HG02623 (cell line): Measurements from ENCODE around the gene COQ4.
"Not testable (repeated sequence)": the region's sequence is repeated elsewhere in the genome, so short reads cannot be mapped to it uniquely, and the experiment has no call there.

Experiments
- ATAC-seq: cut with Tn5 transposase; IDR thresholded peaks from one replicate; pipeline ENCODE4 v1.9.1; 2021; ENCODE audit warnings: moderate library complexity; ENCODE audit not compliant: unreplicated experiment

The COQ4 gene

GRCh38 chr9:128298535-128299482 is 23.8 kb upstream of the COQ4 start:
- no peak for ATAC-seq

GRCh38 chr9:128304136-128304970 is 18.3 kb upstream of the COQ4 start:
- ATAC-seq = no peak

GRCh38 chr9:128304971-128305288 is 17.7 kb upstream of the COQ4 start:
- no peak for ATAC-seq

- ATAC-seq = no peak
Measured at GRCh38 chr9:128309551-128309950, 13.1 kb upstream of the COQ4 start.

GRCh38 chr9:128310461-128310860 is 12.2 kb upstream of the COQ4 start:
- ATAC-seq = no peak

- ATAC-seq = no peak
Measured at GRCh38 chr9:128314697-128315096, 7.9 kb upstream of the COQ4 start.

GRCh38 chr9:128316421-128316820 is 6.2 kb upstream of the COQ4 start:
- no peak for ATAC-seq

- ATAC-seq = no peak
Measured at GRCh38 chr9:128317629-128318028, 5.0 kb upstream of the COQ4 start.

- no peak for ATAC-seq
Measured at GRCh38 chr9:128321343-128321742, 1.3 kb upstream of the COQ4 start.

- peak; percentile 15 for ATAC-seq
Measured at GRCh38 chr9:128321879-128322403, 698 bp upstream of the COQ4 start.

GRCh38 chr9:128323212-128323730 is 632 bp downstream of the COQ4 start:
- ATAC-seq = no peak

- no peak for ATAC-seq
Measured at GRCh38 chr9:128323791-128324190, 1.2 kb downstream of the COQ4 start.

- ATAC-seq = no peak
Measured at GRCh38 chr9:128324401-128324800, 1.8 kb downstream of the COQ4 start.

- no peak for ATAC-seq
Measured at GRCh38 chr9:128325629-128326028, 3.0 kb downstream of the COQ4 start.

- ATAC-seq = no peak
Measured at GRCh38 chr9:128333451-128333869, 10.8 kb downstream of the COQ4 start.

- no peak for ATAC-seq
Measured at GRCh38 chr9:128335161-128335560, 12.5 kb downstream of the COQ4 start.

GRCh38 chr9:128335914-128336313 is 13.3 kb downstream of the COQ4 start:
- ATAC-seq = no peak

- ATAC-seq = no peak
Measured at GRCh38 chr9:128337936-128338335, 15.3 kb downstream of the COQ4 start.

- not testable (repeated sequence) for ATAC-seq
Measured at GRCh38 chr9:128338852-128339614, 16.4 kb downstream of the COQ4 start.

- ATAC-seq = peak; percentile 87
Measured at GRCh38 chr9:128339761-128340690, 17.4 kb downstream of the COQ4 start, which contains the start of gene SLC27A4. TSS of gene SLC27A4 (plus strand) at chr9:128340527. CDS start at chr9:128343133, 2,606 bp downstream.
